NT2/D1 (cell line): ENCODE measurements around the gene RELCH.

ENCODE experiments used
- SUZ12 ChIP-seq: IDR thresholded peaks from 2 replicates; pipeline ENCODE4 v1.6.1; 2011; ENCODE audit not compliant: insufficient read length, insufficient read depth; ENCODE audit errors: extremely low read depth
- YY1 ChIP-seq: IDR thresholded peaks from 2 replicates; pipeline ENCODE4 v1.6.1; 2011; ENCODE audit not compliant: insufficient read length, insufficient read depth
- ZNF274 ChIP-seq: IDR thresholded peaks from 2 replicates; pipeline ENCODE4 v1.6.1; 2011; ENCODE audit warnings: mild to moderate bottlenecking, low read depth, low read length

DNA sequence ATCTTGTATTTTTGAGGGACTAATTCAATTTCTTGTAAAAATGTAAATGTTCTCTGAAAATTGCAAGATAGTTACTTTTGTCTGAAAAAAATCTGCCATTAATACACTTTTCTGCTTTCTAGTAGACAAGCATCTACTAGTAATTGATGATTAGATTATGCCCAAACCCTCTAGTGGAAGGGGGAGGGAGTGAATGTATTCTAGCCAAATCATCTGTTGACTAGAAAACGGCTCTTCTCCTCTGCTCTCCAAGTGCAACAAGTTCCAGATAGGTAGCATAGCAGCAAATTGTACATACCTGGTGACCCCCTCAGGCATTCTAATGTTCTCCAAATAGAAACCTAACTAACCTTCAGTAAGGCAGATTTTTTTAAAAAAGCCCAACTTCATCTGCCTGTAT is 58.6 kb downstream of the RELCH start:
- TF ChIP-seq YY1 = no peak
- no peak for TF ChIP-seq ZNF274
- no peak for TF ChIP-seq SUZ12
